NCI-H2107 treated with DMSO at 0.1 percent for 48 hours (cell line): ENCODE measurements around the gene RHOD.

Experiments
- DNase-seq: peaks from one replicate; lab custom pipeline; 2025; ENCODE audit not compliant: unreplicated experiment; lab: John Stamatoyannopoulos, UW

The RHOD gene

DNA sequence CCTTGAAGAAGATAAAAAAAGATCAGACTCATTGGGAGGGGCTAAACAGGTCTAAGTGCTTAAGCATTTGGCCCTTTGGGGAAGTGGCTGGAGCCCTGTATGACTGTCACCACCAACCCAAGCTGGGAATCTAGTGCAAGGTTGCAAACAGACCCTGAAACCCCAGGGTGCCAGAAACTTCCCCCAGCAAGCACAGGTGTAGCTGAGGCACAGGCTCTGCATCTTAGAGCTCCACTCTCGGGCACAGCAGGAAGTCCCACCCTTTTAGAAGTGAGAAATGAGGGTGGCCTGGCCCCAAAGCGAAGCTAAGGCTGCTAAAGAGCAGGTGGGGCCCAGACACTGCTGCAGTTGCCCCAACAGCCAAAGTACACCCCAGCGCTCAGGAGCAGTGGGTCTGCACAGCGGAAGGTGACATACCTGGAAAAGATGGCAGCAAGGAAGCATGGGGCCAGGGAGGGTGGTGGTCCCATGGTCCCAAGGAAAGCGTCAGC is 56.6 kb downstream of the RHOD start:
- no peak for DNase-seq

DNA sequence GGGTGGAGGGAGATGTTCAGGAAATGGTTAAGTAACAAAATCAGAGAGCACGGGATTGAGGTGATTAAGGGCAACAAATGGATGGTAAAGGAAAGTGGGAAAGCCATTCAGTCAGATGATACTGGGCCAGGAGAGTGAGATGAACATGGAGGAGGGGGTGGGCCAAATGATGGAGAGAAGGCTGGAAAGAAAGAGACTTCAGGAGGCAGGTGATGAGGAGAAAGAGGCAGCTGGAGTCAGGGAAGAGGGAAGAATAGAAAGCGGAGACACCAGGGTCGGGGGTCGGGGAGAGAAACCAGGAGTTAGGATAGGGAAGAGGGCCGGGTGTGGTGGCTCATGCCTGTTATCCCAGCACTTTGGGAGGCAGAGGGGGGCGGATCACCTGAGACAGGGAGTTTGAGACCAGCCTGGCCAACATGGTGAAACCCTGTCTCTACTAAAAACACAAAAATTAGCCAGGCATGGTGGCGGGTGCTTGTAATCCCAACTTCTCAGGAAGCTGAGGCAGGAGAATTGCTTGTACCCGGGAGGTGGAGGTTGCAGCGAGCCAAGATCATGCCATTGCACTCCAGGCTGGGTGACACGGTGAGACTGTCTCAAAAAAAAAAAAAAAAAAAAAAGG is 57.7 kb downstream of the RHOD start:
- no peak for DNase-seq

DNA sequence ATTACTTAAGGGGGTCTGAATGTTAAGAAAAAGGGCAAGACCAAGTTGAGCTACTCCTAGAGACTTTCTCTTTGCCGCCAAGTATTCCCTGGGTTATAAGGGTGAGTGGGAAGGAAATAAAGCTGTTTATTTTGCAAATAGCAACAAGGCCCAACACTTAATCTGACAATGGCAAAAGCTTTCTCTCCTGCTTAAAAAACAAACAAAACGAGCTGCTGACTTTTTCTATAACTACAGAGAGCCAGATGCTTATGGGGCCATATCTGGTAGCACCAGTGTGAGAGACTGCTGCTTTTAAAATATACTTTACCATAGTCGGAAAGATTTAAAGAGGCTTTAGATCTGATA is 60.1 kb downstream of the RHOD start:
- DNase-seq, result peak; percentile 26

DNA sequence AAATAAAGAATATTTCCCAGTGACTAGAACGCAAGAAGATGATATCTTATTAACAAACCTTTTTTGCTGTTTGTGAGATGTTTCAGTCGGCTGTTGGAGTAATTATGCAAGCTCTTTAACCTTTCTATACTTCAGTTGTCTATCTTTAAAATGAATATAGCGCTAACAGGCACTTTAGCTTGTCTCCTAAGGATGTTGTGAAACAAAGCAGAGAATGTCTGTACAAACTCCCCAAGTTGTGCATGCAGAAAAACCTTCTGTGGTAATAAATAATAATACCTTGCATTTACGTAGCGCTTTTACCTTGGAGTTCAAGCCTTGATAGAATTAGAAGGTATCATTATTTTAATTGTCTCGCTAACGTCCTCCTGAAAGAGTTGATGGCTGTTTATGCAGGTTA is 60.5 kb downstream of the RHOD start:
- DNase-seq, result no peak

DNA sequence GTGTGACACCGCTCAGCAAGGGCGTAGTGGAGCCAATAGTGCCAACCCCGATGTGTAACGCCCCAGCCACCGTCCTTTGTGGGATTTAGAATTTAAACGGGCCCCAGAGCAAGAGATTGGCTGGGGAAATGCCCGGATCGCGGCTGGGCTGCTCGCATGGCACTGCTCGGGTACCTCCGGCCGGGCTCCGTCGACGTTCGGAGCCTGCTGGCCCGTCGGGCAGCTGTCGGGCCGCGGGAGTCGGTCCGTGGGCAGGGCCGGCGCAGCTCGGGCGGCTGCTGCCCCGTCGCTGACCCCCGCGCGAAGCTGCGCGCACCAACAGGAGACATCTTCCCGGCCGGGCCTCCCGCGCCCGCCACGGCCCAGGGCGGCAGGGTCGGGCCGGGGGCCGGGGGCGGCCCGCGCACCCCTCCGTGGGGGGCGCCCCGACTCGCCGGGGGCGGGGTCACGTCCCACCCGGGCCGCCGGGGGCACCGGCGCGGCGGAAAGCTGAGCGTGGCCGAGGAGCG is 61.1 kb downstream of the RHOD start:
- DNase-seq, result peak; percentile 13

DNA sequence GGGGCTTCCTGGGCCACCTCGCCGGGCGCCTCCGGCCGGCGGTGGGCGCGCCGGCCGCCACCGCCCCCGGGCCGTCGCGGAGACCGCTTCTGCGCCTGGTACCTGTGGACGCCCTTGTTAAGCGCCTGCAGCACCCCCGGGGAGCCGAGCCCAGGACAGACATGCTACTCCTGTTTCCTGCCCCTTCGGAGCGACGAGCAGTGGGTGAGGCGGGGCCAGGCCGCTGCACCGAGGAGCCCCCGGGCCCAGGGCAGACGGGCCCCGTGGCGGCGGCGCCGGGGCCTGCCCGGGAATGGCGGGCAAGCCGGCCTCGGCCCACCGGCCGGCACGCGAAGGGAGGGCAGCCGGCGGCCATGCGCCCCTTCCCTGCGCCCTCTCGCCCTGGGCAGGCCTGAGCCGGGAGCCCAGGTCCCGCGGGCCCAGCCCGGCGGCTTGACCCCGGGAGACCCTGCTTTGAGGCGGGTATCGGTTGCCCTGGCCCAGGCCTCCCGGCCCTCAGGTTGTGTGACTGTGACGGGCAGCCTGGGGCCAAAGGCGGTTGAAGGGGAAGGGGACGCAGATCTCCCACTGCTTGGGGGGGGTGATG is 61.6 kb downstream of the RHOD start:
- DNase-seq, result no peak

DNA sequence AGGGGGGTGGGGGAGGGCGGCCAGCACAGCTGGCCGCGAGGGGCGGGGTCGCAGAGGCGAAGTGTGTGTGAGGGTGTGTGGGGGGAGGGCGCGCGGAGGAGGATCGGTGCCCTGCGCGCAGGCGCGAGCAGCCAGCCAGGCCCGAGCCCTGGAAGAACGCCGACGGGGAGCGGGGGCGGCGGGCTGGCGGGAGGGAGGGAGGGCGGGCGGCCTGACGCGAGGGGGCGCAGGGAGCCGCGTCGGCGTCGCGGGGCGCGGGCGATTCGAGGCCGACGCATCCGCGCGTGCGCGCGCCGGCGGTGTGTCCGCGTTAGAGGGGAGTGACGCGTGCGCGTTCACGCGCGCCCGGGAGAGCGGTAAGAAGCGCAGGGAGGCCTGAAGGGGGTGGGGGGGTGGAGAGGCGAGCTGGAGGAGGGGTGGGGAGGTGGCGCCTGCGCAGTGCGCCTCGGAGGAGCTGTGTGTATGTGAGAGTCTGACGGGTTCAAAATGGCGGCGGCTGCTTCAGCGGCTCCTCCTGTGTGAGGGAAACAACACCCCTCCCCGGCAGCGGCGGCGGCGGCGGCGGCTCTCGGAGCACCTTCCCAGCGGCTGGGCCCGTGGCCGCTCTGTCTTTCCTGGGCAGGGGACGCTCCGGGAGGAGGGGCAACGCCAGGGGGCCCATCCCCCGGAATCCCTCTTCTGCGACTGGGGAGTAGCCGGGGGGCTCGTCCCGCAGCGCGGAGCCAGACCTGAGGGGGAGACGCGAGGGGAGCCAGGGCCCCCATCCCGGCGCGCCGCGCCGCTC is 62.3 kb downstream of the RHOD start, which contains the start of gene KDM2A:
TSS of gene KDM2A (plus strand) at position 463 of the 784 bp plus-strand sequence. CDS start 2,054 bp downstream, outside the sequence.
- DNase-seq, result peak; percentile 97

DNA sequence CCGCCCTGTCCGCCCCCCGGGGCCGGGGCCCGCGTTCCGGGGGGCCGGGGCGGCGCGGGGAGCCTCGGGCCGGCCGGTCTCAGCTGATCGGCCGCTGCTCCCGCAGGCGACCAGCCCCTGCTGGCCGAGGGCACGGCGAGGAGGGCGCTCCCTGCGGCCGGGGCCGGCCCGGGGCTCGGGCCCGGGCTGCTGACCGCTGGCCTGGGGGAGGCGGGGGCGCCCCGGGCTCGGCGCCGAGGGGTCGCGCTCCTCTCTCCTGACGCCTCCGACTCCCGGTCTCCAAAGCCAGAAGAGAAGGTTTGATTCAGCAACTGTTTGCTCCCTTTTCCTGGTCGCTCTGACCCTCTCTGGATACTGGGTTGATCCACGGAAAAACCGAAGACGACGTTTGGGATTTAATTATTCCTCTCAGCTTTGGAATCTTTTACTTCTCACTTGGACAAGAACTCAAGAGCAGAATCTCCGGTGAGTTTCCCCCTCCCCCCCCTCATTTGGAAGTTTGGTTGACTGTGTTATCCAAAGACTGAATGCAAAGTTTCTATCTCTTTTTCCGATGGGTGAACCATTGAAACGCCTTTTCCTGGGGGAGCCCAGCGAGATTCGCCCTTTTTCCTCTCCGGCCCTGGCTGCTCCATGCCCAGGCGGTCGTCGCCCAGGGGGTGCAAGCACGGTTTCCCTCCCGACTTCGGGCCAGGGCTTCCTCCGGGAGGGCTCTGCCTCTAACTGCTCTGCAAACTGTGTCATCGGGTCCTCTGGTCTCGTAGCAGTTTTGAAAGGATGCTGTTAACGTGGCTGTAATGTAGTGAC is 63.1 kb downstream of the RHOD start:
- peak; percentile 13 for DNase-seq

DNA sequence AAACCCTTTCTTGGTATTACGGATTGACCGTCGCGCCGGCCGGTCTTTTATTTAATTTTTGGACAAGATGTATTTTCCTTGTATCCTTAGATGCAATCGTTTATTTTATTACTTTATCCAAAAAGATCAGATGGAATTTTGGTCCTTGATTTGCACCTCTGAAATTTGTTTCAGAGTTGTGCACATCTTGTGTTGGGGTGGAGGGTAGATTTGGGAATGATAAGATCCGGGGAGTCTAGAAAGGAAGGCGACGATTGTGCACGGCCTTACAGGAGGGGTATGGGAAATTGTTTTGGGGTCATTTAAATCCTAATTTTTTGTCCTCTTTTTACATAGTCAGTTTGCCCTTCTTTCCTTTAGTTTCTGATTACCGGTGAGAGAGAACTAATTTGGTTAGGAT is 63.8 kb downstream of the RHOD start:
- no peak for DNase-seq

DNA sequence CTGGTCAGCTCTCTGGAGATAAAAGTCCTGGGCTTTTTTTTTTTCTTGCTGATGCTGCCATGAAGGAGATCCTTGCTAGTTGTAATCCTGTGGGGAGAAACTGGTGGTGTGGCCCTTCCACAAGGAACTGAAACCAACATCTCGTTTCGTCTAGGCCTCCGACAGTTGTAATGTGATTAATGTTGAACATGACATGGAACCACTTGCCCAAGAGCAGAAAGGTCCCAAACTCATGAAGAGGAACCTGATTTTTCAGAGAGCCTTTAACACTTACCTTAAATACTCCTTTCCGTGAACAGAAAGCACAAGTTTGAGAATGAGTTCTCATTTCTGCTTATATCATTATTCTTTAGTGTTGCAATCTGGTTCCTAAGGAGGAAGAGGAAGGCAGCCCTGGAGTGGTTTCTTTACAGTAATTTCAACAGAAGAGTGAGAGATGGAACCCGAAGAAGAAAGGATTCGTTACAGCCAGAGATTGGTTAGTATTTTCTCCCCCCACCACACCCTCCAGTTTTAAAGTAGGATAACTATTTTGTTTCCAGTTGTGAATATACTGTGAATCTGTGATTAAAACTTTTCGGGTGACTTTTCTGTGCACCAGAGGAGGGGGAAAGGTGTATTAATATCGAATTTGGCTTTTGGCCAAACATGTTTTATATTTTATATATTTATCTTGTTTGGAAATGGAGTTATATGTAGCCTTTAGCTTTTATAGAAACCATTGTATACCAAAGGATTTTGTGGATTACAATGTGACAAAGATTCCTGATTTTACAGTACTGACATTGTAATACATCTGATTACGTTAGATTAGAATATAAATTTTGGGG is 64.4 kb downstream of the RHOD start:
- DNase-seq, result peak; percentile 10
